ENCODE results near the gene DCP1B.

DNA sequence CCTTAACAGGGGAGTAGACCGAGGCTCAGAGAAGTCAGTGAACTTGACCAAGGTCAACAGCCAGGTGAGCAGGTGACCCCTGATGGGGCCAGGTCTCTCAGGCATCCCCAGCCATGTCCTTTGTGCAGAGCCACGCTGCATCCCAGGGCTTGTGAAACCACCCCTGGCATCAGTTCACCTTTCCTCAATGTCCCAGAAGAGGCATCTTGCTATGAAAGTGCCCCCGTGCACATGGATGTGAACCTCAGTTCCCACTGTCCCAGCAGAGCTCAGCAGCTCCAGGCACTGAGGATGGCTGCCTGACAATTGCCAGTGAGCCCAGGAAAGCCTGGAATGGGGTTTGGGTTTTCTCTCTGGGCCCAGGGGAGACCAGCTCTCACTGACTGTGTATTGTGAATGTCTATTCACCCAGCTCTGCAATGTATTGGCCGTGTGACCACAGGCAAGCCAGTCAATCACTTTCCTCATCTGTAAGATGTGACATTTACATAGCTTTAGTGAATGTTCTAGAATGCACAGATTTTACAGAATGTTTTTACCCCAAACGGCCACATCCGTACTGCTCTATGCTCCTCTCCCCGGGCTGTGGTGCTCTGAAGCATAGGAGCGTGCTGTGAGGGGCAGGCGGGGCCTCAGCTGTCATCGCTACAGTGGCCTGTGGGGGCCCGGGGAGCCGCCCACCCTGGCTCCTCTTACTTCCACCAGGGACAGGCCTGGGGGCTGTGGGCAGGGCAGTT lies 90.7 kb downstream of the DCP1B start:
- no peak for TF ChIP-seq POLR2A (IDR thresholded peaks at IDR 0.05)
- TF ChIP-seq, protein P1, sequence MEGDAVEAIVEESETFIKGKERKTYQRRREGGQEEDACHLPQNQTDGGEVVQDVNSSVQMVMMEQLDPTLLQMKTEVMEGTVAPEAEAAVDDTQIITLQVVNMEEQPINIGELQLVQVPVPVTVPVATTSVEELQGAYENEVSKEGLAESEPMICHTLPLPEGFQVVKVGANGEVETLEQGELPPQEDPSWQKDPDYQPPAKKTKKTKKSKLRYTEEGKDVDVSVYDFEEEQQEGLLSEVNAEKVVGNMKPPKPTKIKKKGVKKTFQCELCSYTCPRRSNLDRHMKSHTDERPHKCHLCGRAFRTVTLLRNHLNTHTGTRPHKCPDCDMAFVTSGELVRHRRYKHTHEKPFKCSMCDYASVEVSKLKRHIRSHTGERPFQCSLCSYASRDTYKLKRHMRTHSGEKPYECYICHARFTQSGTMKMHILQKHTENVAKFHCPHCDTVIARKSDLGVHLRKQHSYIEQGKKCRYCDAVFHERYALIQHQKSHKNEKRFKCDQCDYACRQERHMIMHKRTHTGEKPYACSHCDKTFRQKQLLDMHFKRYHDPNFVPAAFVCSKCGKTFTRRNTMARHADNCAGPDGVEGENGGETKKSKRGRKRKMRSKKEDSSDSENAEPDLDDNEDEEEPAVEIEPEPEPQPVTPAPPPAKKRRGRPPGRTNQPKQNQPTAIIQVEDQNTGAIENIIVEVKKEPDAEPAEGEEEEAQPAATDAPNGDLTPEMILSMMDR (IDR thresholded peaks at IDR 0.05) = no peak
